ENCODE measurements around the gene TEX2.

Gene TEX2

GRCh38 chr17:64154717-64155116 lies 108.3 kb downstream of the TEX2 start:
- Histone ChIP-seq H4K20me1 (ENCODE audit: low read depth, low read length) (no peaks in the 10 kb centered on the region), H3K9ac (ENCODE audit: low read length) (no peak overlapping the region), H3K4me2 (ENCODE audit: low read depth, low read length, poor library complexity, severe bottlenecking) (no peak overlapping the region), H3K79me2 (ENCODE audit: insufficient read depth, low read length) (no peaks in the 10 kb centered on the region), H2AFZ (ENCODE audit: low read depth, low read length, severe bottlenecking) (no peak overlapping the region), H3K27me3 (ENCODE audit: low read length) (no peaks in the 10 kb centered on the region), H3K9me2 (replicated peaks; ENCODE audit: insufficient read depth, low read length) (no peaks in the 10 kb centered on the region), H3K36me3 (ENCODE audit: low read length) (no peaks in the 10 kb centered on the region), H3K4me3 (ENCODE audit: insufficient read depth, low read length, poor library complexity, severe bottlenecking) (no peak overlapping the region), H3K9me3 (ENCODE audit: insufficient read depth, low read length) (no peaks in the 10 kb centered on the region), H3F3A (ENCODE audit: insufficient read depth) (peaks cover 8% of the 10 kb centered on the region; the same call in 1 of the 2 replicates), H3K27ac (ENCODE audit: low read depth, low read length) (no peak overlapping the region)
- TF ChIP-seq, protein P1, sequence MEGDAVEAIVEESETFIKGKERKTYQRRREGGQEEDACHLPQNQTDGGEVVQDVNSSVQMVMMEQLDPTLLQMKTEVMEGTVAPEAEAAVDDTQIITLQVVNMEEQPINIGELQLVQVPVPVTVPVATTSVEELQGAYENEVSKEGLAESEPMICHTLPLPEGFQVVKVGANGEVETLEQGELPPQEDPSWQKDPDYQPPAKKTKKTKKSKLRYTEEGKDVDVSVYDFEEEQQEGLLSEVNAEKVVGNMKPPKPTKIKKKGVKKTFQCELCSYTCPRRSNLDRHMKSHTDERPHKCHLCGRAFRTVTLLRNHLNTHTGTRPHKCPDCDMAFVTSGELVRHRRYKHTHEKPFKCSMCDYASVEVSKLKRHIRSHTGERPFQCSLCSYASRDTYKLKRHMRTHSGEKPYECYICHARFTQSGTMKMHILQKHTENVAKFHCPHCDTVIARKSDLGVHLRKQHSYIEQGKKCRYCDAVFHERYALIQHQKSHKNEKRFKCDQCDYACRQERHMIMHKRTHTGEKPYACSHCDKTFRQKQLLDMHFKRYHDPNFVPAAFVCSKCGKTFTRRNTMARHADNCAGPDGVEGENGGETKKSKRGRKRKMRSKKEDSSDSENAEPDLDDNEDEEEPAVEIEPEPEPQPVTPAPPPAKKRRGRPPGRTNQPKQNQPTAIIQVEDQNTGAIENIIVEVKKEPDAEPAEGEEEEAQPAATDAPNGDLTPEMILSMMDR (IDR thresholded peaks at IDR 0.05; ENCODE audit: insufficient read depth, low read length, poor library complexity, severe bottlenecking), result no peak
- TF ChIP-seq EZH2phosphoT487 (conservative IDR thresholded peaks at IDR 0.05; ENCODE audit: low read length), result no peak

- H3K79me2 ChIP-seq (ENCODE audit: insufficient read depth, low read length), result no peaks in the 10 kb centered on the region
- H2AFZ ChIP-seq (ENCODE audit: low read depth, low read length, severe bottlenecking), result no peak overlapping the region
- H3F3A ChIP-seq (ENCODE audit: insufficient read depth), result peaks cover 8% of the 10 kb centered on the region; the same call in 1 of the 2 replicates
- TF ChIP-seq EZH2phosphoT487 (conservative IDR thresholded peaks at IDR 0.05; ENCODE audit: low read length), result no peak
- TF ChIP-seq, protein P1 (IDR thresholded peaks at IDR 0.05; ENCODE audit: insufficient read depth, low read length, poor library complexity, severe bottlenecking), result no peak
- no peak overlapping the region for H3K4me2 ChIP-seq (ENCODE audit: low read depth, low read length, poor library complexity, severe bottlenecking)
- no peaks in the 10 kb centered on the region for H3K36me3 ChIP-seq (ENCODE audit: low read length)
- H3K9ac ChIP-seq (ENCODE audit: low read length), result no peak overlapping the region
- H3K9me2 ChIP-seq (replicated peaks; ENCODE audit: insufficient read depth, low read length), result no peaks in the 10 kb centered on the region
- H3K9me3 ChIP-seq (ENCODE audit: insufficient read depth, low read length), result no peaks in the 10 kb centered on the region
- no peak overlapping the region for H3K4me3 ChIP-seq (ENCODE audit: insufficient read depth, low read length, poor library complexity, severe bottlenecking)
- H3K27me3 ChIP-seq (ENCODE audit: low read length), result no peaks in the 10 kb centered on the region
- no peaks in the 10 kb centered on the region for H4K20me1 ChIP-seq (ENCODE audit: low read depth, low read length)
- H3K27ac ChIP-seq (ENCODE audit: low read depth, low read length), result no peak overlapping the region
Observed at GRCh38 chr17:64154313-64154695, 108.8 kb downstream of the TEX2 start.

GRCh38 chr17:64153565-64154312 lies 109.3 kb downstream of the TEX2 start:
- no peaks in the 10 kb centered on the region for H3K36me3 ChIP-seq (ENCODE audit: low read length)
- TF ChIP-seq, protein P1 (IDR thresholded peaks at IDR 0.05; ENCODE audit: insufficient read depth, low read length, poor library complexity, severe bottlenecking), result no peak
- TF ChIP-seq EZH2phosphoT487 (conservative IDR thresholded peaks at IDR 0.05; ENCODE audit: low read length), result no peak

More at GRCh38 chr17:64153565-64154312, 109.3 kb downstream of the TEX2 start:
- H3K4me2 ChIP-seq (ENCODE audit: low read depth, low read length, poor library complexity, severe bottlenecking), result no peak overlapping the region
- no peak overlapping the region for H3K27ac ChIP-seq (ENCODE audit: low read depth, low read length)
- no peaks in the 10 kb centered on the region for H3K9me2 ChIP-seq (replicated peaks; ENCODE audit: insufficient read depth, low read length)
- H4K20me1 ChIP-seq (ENCODE audit: low read depth, low read length), result no peaks in the 10 kb centered on the region
- no peak overlapping the region for H3K9ac ChIP-seq (ENCODE audit: low read length)
- H3K9me3 ChIP-seq (ENCODE audit: insufficient read depth, low read length), result no peaks in the 10 kb centered on the region
- H3K4me3 ChIP-seq (ENCODE audit: insufficient read depth, low read length, poor library complexity, severe bottlenecking), result no peak overlapping the region
- no peaks in the 10 kb centered on the region for H3K79me2 ChIP-seq (ENCODE audit: insufficient read depth, low read length)
- H2AFZ ChIP-seq (ENCODE audit: low read depth, low read length, severe bottlenecking), result no peak overlapping the region
- no peaks in the 10 kb centered on the region for H3K27me3 ChIP-seq (ENCODE audit: low read length)
- peaks cover 12% of the 10 kb centered on the region; the same call in 1 of the 2 replicates for H3F3A ChIP-seq (ENCODE audit: insufficient read depth)

Measured in SU-DHL-6 (cell line).